HepG2 (cell line): ENCODE data around the gene CNR2. TPM values are rescaled to one million over a fixed set of nuclear protein-coding genes. Genes with fewer than 3 reads are reported as not detected.

ENCODE experiments used
- FIP1L1 ChIP-seq: fragments of 200-400 bp; formaldehyde crosslinking; IDR thresholded peaks from 2 replicates; pipeline ENCODE4 v1.6.1; 2018; ENCODE audit warnings: low read depth, mild to moderate bottlenecking, low read length, moderate library complexity, borderline replicate concordance; ENCODE audit not compliant: insufficient read depth
- FOSL1 ChIP-seq: sonication (generic); formaldehyde crosslinking; IDR thresholded peaks from 2 replicates; pipeline ENCODE4 v1.9.0; 2021; ENCODE audit warnings: missing genetic modification reagents, borderline replicate concordance
- JUNB ChIP-seq: sonication (generic); formaldehyde crosslinking; IDR thresholded peaks from 2 replicates; pipeline ENCODE4 v1.8.0; 2022; ENCODE audit warnings: missing genetic modification reagents, mild to moderate bottlenecking, borderline replicate concordance
- MTA3 ChIP-seq: sonication (generic); formaldehyde crosslinking; IDR thresholded peaks from 2 replicates; pipeline ENCODE4 v1.4.0; 2020; ENCODE audit warnings: missing genetic modification reagents
- PLRG1 ChIP-seq: fragments of 450-650 bp; conservative IDR thresholded peaks from 2 replicates; pipeline ENCODE4 v1.6.1; 2016
- ZEB1 ChIP-seq: IDR thresholded peaks from 2 replicates; pipeline ENCODE4 v1.6.1; 2012; ENCODE audit warnings: mild to moderate bottlenecking, low read depth, inconsistent platforms; ENCODE audit not compliant: insufficient replicate concordance
- ZIK1 ChIP-seq: sonication (generic); formaldehyde crosslinking; IDR thresholded peaks from 2 replicates; pipeline ENCODE4 v1.5.0; 2020; ENCODE audit warnings: mild to moderate bottlenecking, low read depth, missing genetic modification reagents, borderline replicate concordance
- ZNF121 ChIP-seq: sonication (generic); formaldehyde crosslinking; IDR thresholded peaks from 2 replicates; pipeline ENCODE4 v1.5.0; 2020; ENCODE audit warnings: mild to moderate bottlenecking, missing genetic modification reagents
- ZNF3 ChIP-seq: IDR thresholded peaks from 2 replicates; pipeline ENCODE4 v1.7.0; 2017; ENCODE audit warnings: inconsistent platforms
- ZNF430 ChIP-seq: sonication (generic); formaldehyde crosslinking; IDR thresholded peaks from 2 replicates; pipeline ENCODE4 v1.9.0; 2021; ENCODE audit warnings: mild to moderate bottlenecking, missing genetic modification reagents
- ZNF83 ChIP-seq: sonication (generic); formaldehyde crosslinking; IDR thresholded peaks from 2 replicates; pipeline ENCODE4 v1.4.0; 2020; ENCODE audit warnings: missing genetic modification reagents, mild to moderate bottlenecking, borderline replicate concordance
- ZNF883 ChIP-seq: sonication (generic); formaldehyde crosslinking; IDR thresholded peaks from 2 replicates; pipeline ENCODE4 v1.5.1; 2020; ENCODE audit warnings: mild to moderate bottlenecking, missing genetic modification reagents; ENCODE audit errors: not compliant biosample characterization
- polyA plus RNA-seq, 8 experiments: library from polyadenylated mRNA; depleted of rRNA in 3 of 8; stranded (reverse) in 7 of 8; unstranded in 1 of 8; fragments of >200 nt; fragmentation: Illumina TruSeq in 4 of 8; extraction: Trizol in 4 of 8; gene quantifications; 2 replicates each; pipeline versions ENCODE4 v1.2.1 to v1.2.3, GENCODE V29; 2011 to 2016; ENCODE audit warnings: low read depth in 4 of 8, missing spikeins in 1 of 8, mixed read lengths in 1 of 8; ENCODE audit not compliant: insufficient read depth in 1 of 8
- total RNA-seq, 5 experiments: library from RNA; depleted of rRNA; stranded (reverse); fragments of >200 nt; fragmentation: Illumina TruSeq; extraction: Trizol; gene quantifications; 2 replicates each; pipeline ENCODE4 v1.2.3, GENCODE V29; 2016; ENCODE audit warnings: low read depth in 1 of 5
- TF ChIP-seq, protein P1 (sequence below): sonication (generic); formaldehyde crosslinking; IDR thresholded peaks from 2 replicates; pipeline ENCODE4 v1.4.0; 2020; ENCODE audit warnings: missing genetic modification reagents
- TF ChIP-seq, protein P2 (sequence below): sonication (generic); formaldehyde crosslinking; IDR thresholded peaks from 2 replicates; pipeline ENCODE4 v1.4.0; 2020; ENCODE audit warnings: mild to moderate bottlenecking, missing genetic modification reagents
- TF ChIP-seq, protein P3 (sequence below): IDR thresholded peaks from 2 replicates; pipeline ENCODE4 v1.6.1; 2016; ENCODE audit warnings: mild to moderate bottlenecking, missing biosample characterization, missing genetic modification reagents
- TF ChIP-seq, protein P4 (sequence below): sonication (generic); formaldehyde crosslinking; IDR thresholded peaks from 2 replicates; pipeline ENCODE4 v1.4.0; 2020; ENCODE audit warnings: missing genetic modification reagents
- TF ChIP-seq, protein P5 (sequence below): IDR thresholded peaks from 2 replicates; pipeline ENCODE4 v1.6.1; 2016; ENCODE audit warnings: missing biosample characterization, missing genetic modification reagents, low read depth

CNR2 gene
- total and polyA plus RNA-seq, 2 of the 13 experiments (the other 11 are each of a cell fraction or from before 2014, with no cell fraction given), result not detected

DNA sequence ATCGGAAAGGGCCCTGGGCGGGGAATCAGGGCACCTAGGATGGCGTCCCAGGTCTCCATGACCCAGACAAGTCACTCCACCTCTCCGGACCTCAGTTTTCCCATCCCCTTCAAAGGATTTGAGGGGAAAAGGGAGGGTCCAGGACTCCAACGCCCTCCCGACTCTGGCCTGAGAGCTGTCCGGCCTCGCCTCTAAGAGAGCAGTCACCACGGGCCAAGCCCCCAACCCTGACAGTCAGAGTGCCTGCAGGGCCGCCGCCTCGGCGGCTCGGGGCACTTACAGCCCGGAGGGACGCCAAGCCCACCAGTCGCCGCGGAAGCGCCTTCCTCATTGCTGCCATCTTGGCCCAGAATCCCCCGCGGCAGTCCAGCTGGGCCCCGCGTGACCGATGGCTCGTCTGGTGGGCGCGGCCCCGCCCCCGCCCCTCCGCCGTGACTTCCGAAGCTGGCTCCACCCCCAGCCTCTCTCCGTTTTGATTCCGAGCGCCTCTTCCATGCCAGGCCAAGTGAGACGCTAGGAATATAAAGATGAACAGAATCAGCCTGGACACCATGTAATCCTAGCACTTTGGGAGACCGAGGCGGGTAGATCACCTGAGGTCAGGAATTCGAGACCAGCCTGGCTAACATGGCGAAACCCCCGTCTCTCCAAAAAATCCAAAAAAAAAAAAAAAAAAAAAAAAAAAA is 87.9 kb downstream of the CNR2 start, which contains the start of gene HMGCL (continued):
- TF ChIP-seq JUNB (no peak), PLRG1 (no peak), ZNF83 (CRISPR knock-in tag) (no peak), ZNF883 (CRISPR knock-in tag) (peak; percentile 57), FIP1L1 (no peak), ZNF430 (no peak), ZEB1 (no peak), ZNF121 (CRISPR knock-in tag) (no peak), MTA3 (CRISPR knock-in tag) (no peak), ZIK1 (CRISPR knock-in tag) (peak; percentile 61; the same call in 1 of the 2 replicates), ZNF3 (CRISPR knock-in tag) (no peak), FOSL1 (CRISPR knock-in tag) (no peak)
- TF ChIP-seq, protein P1, sequence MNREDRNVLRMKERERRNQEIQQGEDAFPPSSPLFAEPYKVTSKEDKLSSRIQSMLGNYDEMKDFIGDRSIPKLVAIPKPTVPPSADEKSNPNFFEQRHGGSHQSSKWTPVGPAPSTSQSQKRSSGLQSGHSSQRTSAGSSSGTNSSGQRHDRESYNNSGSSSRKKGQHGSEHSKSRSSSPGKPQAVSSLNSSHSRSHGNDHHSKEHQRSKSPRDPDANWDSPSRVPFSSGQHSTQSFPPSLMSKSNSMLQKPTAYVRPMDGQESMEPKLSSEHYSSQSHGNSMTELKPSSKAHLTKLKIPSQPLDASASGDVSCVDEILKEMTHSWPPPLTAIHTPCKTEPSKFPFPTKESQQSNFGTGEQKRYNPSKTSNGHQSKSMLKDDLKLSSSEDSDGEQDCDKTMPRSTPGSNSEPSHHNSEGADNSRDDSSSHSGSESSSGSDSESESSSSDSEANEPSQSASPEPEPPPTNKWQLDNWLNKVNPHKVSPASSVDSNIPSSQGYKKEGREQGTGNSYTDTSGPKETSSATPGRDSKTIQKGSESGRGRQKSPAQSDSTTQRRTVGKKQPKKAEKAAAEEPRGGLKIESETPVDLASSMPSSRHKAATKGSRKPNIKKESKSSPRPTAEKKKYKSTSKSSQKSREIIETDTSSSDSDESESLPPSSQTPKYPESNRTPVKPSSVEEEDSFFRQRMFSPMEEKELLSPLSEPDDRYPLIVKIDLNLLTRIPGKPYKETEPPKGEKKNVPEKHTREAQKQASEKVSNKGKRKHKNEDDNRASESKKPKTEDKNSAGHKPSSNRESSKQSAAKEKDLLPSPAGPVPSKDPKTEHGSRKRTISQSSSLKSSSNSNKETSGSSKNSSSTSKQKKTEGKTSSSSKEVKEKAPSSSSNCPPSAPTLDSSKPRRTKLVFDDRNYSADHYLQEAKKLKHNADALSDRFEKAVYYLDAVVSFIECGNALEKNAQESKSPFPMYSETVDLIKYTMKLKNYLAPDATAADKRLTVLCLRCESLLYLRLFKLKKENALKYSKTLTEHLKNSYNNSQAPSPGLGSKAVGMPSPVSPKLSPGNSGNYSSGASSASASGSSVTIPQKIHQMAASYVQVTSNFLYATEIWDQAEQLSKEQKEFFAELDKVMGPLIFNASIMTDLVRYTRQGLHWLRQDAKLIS (CRISPR knock-in tag), result no peak
- TF ChIP-seq, protein P2, sequence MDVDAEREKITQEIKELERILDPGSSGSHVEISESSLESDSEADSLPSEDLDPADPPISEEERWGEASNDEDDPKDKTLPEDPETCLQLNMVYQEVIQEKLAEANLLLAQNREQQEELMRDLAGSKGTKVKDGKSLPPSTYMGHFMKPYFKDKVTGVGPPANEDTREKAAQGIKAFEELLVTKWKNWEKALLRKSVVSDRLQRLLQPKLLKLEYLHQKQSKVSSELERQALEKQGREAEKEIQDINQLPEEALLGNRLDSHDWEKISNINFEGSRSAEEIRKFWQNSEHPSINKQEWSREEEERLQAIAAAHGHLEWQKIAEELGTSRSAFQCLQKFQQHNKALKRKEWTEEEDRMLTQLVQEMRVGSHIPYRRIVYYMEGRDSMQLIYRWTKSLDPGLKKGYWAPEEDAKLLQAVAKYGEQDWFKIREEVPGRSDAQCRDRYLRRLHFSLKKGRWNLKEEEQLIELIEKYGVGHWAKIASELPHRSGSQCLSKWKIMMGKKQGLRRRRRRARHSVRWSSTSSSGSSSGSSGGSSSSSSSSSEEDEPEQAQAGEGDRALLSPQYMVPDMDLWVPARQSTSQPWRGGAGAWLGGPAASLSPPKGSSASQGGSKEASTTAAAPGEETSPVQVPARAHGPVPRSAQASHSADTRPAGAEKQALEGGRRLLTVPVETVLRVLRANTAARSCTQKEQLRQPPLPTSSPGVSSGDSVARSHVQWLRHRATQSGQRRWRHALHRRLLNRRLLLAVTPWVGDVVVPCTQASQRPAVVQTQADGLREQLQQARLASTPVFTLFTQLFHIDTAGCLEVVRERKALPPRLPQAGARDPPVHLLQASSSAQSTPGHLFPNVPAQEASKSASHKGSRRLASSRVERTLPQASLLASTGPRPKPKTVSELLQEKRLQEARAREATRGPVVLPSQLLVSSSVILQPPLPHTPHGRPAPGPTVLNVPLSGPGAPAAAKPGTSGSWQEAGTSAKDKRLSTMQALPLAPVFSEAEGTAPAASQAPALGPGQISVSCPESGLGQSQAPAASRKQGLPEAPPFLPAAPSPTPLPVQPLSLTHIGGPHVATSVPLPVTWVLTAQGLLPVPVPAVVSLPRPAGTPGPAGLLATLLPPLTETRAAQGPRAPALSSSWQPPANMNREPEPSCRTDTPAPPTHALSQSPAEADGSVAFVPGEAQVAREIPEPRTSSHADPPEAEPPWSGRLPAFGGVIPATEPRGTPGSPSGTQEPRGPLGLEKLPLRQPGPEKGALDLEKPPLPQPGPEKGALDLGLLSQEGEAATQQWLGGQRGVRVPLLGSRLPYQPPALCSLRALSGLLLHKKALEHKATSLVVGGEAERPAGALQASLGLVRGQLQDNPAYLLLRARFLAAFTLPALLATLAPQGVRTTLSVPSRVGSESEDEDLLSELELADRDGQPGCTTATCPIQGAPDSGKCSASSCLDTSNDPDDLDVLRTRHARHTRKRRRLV, result no peak
- TF ChIP-seq, protein P3, sequence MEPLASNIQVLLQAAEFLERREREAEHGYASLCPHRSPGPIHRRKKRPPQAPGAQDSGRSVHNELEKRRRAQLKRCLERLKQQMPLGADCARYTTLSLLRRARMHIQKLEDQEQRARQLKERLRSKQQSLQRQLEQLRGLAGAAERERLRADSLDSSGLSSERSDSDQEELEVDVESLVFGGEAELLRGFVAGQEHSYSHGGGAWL (CRISPR knock-in tag), result peak; percentile 80; the same call in 1 of the 2 replicates
- TF ChIP-seq, protein P4, sequence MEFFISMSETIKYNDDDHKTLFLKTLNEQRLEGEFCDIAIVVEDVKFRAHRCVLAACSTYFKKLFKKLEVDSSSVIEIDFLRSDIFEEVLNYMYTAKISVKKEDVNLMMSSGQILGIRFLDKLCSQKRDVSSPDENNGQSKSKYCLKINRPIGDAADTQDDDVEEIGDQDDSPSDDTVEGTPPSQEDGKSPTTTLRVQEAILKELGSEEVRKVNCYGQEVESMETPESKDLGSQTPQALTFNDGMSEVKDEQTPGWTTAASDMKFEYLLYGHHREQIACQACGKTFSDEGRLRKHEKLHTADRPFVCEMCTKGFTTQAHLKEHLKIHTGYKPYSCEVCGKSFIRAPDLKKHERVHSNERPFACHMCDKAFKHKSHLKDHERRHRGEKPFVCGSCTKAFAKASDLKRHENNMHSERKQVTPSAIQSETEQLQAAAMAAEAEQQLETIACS (CRISPR knock-in tag), result no peak; the same call in 1 of the 2 replicates
- TF ChIP-seq, protein P5, sequence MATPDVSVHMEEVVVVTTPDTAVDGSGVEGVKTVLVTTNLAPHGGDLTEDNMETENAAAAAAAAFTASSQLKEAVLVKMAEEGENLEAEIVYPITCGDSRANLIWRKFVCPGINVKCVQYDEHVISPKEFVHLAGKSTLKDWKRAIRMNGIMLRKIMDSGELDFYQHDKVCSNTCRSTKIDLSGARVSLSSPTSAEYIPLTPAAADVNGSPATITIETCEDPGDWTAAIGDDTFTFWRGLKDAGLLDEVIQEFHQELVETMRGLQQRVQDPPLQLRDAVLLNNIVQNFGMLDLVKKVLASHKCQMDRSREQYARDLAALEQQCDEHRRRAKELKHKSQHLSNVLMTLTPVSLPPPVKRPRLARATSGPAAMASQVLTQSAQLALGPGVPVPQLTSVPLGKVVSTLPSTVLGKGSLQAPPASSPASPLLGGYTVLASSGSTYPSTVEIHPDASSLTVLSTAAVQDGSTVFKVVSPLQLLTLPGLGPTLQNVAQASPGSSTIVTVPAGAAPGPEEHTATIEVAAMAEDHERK (CRISPR knock-in tag), result 0 out of 2 replicates have a peak, but pooled peaks have one; percentile 15
